NAMALWA (cell line): ENCODE results near the gene TESK2.

Experiments used
- DNase-seq: peaks from one replicate; pipeline ENCODE4 v3.0.0-alpha.2; 2015; ENCODE audit warnings: low spot score

The TESK2 gene

GRCh38 chr1:45304311-45305081, 186.5 kb downstream of the TESK2 start:
- no peak for DNase-seq

- DNase-seq, result peak; percentile 95
Measured at GRCh38 chr1:45303520-45304310, 187.2 kb downstream of the TESK2 start.

- DNase-seq, result no peak
Measured at GRCh38 chr1:45302505-45303150, 188.3 kb downstream of the TESK2 start.

DNA sequence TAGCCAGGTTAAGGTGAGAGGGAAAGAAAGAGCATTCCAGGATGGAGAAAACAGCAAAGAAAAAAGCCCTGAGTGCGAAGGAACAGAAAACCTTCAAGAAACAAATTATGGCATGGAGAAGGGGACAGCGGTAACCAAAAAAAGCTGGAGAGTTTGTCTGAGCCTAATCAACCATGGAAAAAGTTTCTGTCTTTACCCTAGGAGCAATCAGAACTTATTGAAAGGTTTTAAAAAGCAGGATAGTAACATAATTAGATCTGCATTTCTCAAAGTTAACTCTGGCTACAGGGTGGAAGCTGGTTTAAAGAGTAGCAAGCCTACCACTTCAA, 190.3 kb downstream of the TESK2 start:
- no peak for DNase-seq

DNA sequence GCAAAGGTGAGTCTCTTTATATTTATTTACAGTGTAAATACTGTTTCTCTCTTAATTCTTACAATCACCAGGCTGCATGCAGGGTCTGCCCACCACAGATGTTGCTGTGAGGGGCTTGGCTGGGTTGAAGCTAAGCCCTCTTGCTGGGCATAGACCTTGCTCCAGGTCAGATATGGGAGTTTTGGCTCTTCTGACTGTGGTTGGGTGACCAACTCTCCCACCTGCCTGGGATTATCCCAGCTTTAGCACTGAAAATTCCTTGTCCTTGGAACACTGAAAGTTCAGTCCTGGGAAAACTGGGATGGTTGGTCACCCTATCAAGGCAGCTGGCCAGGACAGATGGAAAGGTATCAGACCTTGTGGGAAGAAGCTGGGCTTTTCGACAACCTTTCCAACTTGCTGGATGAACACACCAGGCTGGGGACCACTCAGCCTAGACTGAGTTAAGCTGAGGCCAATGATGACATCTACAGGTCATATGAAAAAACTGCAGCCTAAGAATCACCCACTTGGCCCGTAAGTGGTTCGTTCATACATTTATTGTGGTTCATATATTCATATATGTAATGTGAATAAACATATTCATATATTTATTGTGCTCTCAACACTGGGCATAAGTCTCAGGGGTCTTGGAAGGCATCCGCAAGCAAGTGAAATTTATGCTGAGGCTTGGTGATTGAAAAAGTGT, 190.8 kb downstream of the TESK2 start:
- peak; percentile 86 for DNase-seq

DNA sequence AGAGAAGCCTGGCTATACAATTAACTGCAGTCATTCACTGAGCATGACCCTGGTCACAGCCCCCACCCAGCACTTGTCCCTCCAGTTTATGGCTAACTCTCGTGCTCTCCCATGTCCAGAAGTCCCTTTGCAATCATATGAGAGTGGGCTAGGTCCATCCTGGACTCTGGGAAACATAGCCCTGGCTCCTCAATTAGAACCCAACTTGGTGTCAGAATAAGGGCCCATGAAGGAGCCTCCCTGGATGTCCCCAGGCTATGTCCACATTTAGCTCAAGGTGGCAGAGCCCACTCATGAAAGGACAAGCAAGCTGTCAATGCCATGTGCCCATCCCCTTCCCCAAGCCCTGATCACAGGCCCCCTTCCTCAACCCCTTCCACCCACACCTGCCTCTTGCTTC, 191.7 kb downstream of the TESK2 start:
- no peak for DNase-seq

- DNase-seq, result no peak
Measured at GRCh38 chr1:45297666-45298356, 193.2 kb downstream of the TESK2 start.
